ENCODE measurements around the gene ITGB3BP.
"Not testable (repeated sequence)": the region's sequence is repeated elsewhere in the genome, so short reads cannot be mapped to it uniquely, and the experiment has no call there.

Gene ITGB3BP

GRCh38 chr1:63501256-63501655 is 21.8 kb downstream of the ITGB3BP start:
- no peak for DNase-seq

GRCh38 chr1:63498106-63498505 is 24.9 kb downstream of the ITGB3BP start:
- DNase-seq = no peak

GRCh38 chr1:63497577-63497976 is 25.4 kb downstream of the ITGB3BP start:
- DNase-seq = no peak

GRCh38 chr1:63487336-63488065 is 35.5 kb downstream of the ITGB3BP start:
- DNase-seq = no peak

- no peak for DNase-seq
Measured at GRCh38 chr1:63486629-63487028, 36.4 kb downstream of the ITGB3BP start.

GRCh38 chr1:63480057-63480456 is 43.0 kb downstream of the ITGB3BP start:
- DNase-seq = no peak

- DNase-seq = no peak
Measured at GRCh38 chr1:63475761-63476160, 47.3 kb downstream of the ITGB3BP start.

- DNase-seq = not testable (repeated sequence)
Measured at GRCh38 chr1:63468683-63469082, 54.3 kb downstream of the ITGB3BP start.

GRCh38 chr1:63466759-63467158 is 56.3 kb downstream of the ITGB3BP start:
- no peak for DNase-seq

GRCh38 chr1:63466181-63466580 is 56.8 kb downstream of the ITGB3BP start:
- no peak for DNase-seq

- DNase-seq = peak; percentile 87
Measured at GRCh38 chr1:63463248-63463647, 59.8 kb downstream of the ITGB3BP start.

GRCh38 chr1:63461661-63462230 is 61.3 kb downstream of the ITGB3BP start:
- no peak for DNase-seq

GRCh38 chr1:63458750-63459149 is 64.3 kb downstream of the ITGB3BP start:
- no peak for DNase-seq

GRCh38 chr1:63454269-63454668 is 68.8 kb downstream of the ITGB3BP start:
- no peak for DNase-seq

GRCh38 chr1:63453232-63453631 is 69.8 kb downstream of the ITGB3BP start:
- DNase-seq = no peak

- no peak for DNase-seq
Measured at GRCh38 chr1:63450416-63450815, 72.6 kb downstream of the ITGB3BP start.

GRCh38 chr1:63448731-63449246 is 74.2 kb downstream of the ITGB3BP start:
- DNase-seq = no peak

GRCh38 chr1:63442141-63442475 is 80.9 kb downstream of the ITGB3BP start:
- no peak for DNase-seq

- DNase-seq = no peak
Measured at GRCh38 chr1:63435161-63435560, 87.9 kb downstream of the ITGB3BP start.

GRCh38 chr1:63429281-63429680 is 93.7 kb downstream of the ITGB3BP start:
- DNase-seq = no peak

GRCh38 chr1:63428815-63429214 is 94.2 kb downstream of the ITGB3BP start:
- no peak for DNase-seq

GRCh38 chr1:63423649-63424048 is 99.4 kb downstream of the ITGB3BP start:
- no peak for DNase-seq

GRCh38 chr1:63420746-63421145 is 102.3 kb downstream of the ITGB3BP start:
- not testable (repeated sequence) for DNase-seq

GRCh38 chr1:63418101-63418500 is 104.9 kb downstream of the ITGB3BP start:
- DNase-seq = no peak

Measured in GF-D8 (cell line).